Fibroblast of the conjunctiva (primary cell): ENCODE measurements around the gene RPS6KA3.

ENCODE experiments used
- DNase-seq: peaks from one replicate; pipeline ENCODE4 v3.0.0-alpha.2; 2010; ENCODE audit warnings: low read depth

Gene RPS6KA3

DNA sequence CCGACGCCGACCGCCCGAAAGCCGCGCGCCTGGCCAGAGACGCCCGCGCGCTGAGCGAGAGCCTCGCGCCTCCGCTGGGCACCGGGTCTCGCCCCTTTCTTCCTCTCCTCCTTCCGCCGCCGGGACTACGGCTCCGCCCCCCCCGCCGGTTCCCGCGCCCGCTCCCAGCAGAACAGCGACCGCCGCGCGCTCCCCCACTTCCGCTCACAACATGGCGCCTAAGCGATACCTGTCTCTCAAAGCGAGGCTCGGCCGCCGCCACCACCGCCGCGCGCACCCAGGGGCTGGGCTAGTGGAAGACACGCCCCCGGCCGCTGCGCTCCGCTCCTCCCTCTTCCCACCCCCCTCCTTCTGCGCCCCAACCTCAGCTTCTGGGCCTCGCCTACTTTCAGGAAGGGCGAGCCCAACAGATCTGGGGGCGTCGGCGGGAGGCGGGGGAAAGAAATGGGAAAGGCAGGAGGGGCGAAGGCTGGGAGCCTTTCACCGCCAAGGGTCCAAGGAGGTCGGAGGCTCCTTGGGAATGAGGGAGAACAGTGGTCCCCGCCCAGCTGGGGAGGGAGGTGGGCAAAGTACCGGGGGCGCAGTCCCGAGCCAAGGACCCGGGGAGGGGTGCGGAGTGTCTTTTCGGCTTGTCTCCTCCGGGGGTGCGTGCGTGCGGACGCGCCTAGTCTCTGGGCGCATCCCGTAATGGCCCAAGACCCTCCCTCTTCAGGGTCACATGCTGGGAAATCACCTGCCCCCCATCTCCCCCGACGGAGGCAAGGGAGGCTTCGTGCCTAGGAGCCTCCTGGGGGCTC, at the start of gene RPS6KA3:
RPS6KA3 (minus strand) TSS at position 100 of the 797 bp plus-strand sequence. CDS start 277 bp downstream, outside the sequence.
- peak; percentile 76 for DNase-seq

DNA sequence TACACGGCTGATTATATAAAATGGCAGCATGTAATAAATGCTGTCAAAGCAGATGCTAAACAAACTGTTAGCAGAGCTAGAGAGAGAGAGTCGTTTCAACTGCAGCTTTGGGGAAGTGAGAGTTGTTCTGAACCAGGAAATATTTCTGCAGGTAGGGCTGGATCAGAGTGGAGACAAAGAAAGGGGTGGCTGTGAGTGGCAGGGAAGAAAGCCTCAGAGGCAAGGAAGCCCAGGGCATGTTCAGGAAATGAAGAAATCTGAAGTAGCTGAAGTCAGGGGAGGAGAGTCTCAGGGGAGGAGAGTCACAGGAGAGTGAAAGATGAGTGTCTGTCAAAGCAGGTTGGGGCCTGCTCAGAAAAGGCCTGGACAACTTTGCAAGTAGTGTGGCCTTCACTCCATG, 48.4 kb upstream of the RPS6KA3 start:
- no peak for DNase-seq

DNA sequence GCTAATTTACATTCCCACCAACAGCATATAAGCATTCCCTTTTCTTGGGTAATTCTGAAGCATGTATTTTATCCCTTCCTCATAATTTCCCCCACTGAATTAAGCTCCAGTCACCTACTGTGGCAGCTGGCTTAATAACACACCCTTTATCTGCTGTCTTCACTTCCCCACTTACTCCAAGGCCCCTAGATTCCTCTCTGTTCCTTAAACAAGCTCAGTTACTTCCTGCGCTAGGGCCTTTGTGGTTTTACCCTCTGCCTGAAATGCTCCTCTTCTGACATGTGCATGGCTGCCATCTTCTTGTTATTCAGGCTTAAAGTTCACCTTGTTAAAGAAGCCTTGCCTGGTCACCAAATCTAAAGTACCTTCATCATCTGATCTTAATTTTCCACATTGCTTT, 47.2 kb upstream of the RPS6KA3 start:
- DNase-seq: no peak

DNA sequence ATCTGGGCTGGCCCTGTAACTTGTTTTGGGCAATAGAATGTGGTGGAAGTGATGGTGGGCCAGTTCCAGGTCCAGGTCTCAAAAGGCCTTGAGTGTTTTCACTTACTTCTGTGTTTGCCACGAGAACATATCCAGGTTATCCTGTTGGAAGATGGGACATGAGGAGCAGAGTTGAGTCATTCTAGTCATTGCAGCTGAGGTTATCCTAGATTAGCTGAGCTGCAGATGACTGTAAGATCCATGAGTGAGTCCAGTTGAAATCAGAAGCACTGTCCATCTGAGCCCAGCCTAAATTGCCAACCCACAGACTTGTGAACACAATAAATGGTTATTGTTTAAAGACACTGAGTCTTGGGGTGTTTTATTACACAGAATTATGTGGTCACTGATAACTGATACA, 45.3 kb upstream of the RPS6KA3 start:
- no peak for DNase-seq

DNA sequence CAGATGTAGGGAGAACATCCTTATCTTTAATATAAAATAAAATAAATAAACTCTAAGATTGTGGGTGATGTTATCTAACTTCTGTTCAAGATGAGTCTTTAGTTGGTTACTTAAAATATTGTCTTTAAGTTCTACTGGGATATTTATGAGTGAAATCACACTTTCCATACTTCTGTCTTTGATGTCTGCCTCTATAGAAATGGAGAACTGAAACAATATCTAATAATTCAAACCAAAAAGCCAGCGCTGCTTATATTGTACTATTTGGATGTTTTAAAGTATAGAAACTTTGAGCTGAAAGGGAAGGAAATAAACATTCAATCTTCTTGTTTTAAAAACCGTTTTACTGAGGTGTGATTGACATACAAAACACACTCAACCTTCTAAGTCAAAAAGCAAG, 44.8 kb upstream of the RPS6KA3 start:
- DNase-seq: no peak

DNA sequence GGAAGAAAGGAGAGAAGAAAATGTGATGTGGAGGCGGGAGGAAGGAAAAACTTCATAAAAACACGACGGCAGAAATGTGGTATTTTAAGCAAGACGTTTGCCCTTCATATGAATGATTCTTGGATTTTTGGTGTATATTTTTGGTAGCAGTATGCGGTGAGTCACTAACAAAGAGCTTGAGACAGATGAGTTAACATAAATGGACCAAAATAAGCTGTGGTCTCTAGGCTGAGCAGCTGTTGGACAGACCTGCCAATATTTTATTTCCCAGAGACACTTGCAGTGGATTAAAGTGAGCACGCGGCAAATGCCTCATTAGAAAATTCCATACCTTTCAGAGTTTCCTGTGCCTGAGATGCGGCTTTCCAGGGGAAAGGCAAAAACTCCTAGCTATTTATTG, 43.1 kb upstream of the RPS6KA3 start:
- no peak for DNase-seq

DNA sequence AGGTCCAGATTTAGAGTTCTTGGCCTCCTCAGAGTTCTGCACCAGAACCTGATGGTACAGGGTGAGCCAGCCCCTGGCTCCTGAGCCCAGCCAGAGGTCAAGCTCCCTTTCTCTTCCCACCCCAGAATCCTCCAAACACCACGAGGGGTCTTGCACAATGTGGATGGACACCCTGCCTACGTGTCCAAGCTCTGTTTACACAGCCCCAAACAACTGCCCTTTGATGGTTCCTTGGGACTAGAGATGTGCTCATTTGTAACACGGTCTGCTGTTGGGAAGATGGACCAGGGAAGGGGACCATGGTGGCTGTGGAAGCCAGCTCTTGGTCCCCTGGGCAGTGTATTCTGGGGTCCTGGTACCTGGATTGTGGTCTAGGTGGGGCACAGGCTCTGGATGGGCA, 40.0 kb upstream of the RPS6KA3 start:
- DNase-seq: no peak

DNA sequence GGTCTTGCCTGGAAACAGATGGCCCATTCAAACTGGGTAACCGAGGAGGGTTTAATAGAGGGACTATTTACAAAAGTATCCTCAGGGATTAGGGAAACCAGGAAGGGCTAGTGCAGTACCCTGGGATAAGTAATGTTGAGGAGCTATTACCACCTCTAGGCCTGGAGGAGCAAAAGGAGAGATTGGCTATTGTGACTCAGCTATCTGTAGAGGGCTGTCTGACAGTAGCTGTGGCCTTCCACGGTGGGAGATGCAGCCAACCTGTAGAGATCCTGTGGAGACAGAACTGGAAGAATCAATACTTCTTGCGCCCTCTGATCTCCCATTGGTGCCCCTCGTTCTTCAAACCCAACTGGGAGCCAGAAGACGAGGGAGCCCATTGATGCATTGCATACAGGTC, 34.1 kb upstream of the RPS6KA3 start:
- DNase-seq: no peak

DNA sequence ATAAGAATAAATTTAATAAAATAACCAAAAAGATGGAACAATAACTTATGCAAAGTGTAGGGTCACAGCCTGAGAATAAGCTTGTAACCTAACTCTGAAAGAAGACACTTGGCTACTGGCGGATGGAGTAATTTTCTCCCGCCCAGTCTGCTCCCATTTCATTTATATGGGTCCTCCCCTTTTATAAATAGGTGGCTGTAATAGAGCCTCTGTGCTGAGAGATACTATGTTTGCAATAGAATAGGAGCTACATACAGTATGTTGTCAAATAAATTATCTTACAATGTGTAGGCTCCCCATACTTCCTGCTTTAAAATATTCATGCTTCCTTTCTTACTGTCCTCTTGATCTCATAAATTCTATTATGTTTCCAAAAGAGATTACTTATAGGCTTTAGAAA, 28.2 kb upstream of the RPS6KA3 start:
- no peak for DNase-seq

DNA sequence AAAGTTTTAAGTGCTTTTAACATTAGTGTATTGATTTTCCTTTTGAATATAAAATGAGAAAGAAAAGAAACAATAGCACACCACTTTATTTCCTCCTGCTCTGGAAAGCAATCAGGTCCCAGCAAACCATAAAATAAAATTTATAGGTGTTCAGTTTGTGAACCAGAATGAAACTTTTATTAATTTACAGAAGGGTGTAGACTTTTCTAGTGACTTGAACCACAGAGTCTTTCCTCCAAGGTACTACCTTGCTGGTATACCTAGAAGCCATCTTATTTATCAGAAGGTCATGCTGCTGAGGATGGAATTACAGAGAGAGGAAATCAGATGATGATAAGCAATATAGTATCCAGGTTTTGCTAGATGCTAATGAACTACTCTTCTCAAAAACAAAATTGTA, 27.6 kb upstream of the RPS6KA3 start:
- DNase-seq: no peak

DNA sequence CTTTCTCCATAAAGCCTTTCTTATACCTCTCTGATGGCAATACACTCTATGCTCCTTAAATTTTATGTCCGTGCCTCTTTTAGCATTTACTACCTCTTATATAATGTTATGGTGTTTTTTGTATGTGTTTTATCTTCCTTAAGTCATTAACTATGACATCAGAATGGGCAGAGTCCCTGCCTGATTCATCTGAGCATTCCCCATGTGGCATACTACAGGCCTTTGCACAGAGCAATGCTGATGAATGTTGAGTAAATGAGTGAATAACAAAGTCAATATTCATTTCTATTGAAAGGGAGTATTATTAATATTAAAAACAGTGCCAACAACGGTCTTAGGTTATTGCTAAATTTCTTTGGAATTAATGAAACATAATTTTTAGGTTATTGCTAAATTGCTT, 18.8 kb upstream of the RPS6KA3 start:
- no peak for DNase-seq

DNA sequence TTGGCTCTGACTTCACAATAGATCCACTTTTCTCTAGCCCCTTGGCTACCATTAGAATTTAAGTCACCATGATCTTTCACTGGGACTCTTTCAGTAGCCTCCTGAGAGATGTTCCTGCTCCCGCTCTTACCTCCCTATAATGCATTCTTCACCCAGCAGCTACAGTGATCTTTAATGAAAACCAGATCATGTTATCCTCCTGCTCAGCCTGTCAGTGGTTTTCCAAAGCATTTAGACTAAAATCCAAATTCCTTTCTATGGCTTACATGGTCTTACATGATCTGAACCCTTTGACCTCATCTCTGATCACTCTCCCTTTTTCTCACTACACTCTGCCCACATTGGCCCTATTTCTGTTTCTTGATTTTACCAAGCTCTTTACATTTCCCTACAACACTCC, 18.3 kb upstream of the RPS6KA3 start:
- no peak for DNase-seq

DNA sequence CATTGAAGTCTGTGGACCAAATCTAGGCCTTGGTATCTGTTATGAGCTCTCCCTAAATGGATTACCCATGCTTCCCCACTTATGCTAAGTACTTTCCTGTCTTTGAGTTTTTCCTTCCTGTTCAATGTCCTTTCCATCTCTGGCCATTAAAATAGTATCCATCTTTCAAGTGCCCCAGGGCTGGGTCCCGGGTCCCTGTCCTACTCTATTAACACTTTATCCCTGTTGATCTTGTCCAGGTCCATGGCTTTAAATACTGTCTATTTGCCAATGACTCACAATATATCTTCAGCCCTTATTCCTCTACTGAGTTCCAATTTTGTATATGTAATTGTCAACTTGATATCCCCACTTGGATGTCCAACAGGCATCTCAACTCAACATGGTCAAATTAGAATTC, 17.7 kb upstream of the RPS6KA3 start:
- no peak for DNase-seq

DNA sequence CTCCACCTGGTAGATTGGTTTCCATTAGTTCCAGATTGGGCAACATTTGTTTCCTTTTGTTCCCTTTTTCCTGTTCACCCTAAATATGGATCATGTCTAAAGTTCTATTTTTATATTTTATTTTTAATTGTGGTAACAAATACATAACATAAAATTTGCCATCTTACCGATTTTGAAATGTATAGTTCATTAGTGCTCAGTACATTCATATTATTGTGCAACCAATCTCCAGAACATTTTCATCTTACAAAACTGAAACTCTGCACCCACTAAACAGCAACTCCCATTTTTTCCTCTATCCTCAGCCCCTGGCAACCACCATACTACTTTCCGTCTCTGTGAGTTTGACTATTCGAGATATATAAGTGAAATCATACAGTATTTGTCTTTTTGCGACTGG, 14.2 kb upstream of the RPS6KA3 start:
- DNase-seq: no peak

DNA sequence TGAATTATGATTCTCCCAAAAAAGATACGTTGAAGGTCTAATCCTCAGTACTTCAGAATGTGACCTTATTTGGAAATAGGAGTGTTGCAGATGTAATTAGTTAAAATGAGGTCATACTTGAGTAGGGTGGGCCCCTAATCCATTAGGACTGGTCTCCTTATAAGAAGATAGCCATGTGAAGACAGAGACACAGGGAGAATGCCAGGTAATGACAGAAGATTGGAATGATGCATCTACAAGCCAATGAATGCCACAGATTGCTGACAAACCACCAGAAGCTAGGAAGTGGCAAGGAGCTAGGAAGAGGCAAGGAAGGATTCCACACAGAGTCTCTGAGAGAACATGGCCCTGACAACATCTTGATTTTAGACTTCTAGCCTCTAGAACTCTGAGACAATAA, 7.4 kb upstream of the RPS6KA3 start:
- DNase-seq: no peak

DNA sequence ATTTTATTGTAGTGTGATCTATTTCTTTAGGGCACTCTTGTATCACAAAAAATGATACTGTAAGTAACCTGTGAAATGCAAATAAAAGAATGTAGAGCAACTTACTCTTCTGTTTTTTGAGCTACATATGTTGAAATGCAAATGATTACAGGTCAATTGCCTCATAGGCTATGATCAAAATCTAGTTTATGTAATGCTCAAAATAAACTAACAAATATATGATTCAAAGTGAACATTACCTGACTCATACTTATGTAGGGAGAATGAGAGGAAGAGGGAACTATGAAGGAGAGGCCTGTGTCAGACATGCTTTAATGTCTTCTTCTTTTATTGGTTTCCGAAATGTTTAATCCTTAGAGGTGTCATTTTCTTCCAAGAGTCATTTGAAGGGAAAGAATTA, 5.0 kb upstream of the RPS6KA3 start:
- DNase-seq: no peak

DNA sequence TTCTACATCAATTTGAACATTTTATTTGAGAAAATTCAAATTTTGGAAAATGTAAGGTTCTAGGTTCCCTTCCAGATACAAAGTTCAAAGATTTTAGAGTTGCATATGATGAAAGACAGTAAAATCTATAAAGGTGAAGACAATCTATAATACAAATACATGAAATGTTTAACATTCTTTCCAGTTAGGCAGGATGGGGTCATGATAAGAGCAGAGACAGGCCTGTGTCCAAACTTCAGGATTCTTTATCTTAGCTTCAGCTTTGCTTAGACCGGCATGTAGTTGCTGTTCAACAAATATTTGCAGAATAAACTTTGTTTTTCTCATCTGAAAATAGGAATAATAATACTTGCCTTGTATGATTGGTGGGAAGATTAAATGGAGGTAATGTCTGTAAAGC, 4.5 kb upstream of the RPS6KA3 start:
- no peak for DNase-seq

DNA sequence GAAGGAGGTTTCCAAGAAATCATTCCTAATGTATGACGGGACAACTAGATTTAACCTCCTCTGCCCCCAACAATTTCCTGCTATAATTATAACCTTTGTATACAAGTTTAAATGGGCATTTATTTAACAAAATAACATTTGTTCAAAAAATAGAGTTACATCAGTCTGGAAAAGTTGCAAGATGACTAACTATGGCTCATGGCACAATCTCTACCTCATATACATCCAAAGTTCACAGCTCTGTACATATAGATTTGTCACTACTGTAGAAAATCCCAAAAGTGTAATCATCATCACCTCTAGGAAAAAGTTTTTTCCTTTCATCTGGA, 3.8 kb upstream of the RPS6KA3 start:
- no peak for DNase-seq

DNA sequence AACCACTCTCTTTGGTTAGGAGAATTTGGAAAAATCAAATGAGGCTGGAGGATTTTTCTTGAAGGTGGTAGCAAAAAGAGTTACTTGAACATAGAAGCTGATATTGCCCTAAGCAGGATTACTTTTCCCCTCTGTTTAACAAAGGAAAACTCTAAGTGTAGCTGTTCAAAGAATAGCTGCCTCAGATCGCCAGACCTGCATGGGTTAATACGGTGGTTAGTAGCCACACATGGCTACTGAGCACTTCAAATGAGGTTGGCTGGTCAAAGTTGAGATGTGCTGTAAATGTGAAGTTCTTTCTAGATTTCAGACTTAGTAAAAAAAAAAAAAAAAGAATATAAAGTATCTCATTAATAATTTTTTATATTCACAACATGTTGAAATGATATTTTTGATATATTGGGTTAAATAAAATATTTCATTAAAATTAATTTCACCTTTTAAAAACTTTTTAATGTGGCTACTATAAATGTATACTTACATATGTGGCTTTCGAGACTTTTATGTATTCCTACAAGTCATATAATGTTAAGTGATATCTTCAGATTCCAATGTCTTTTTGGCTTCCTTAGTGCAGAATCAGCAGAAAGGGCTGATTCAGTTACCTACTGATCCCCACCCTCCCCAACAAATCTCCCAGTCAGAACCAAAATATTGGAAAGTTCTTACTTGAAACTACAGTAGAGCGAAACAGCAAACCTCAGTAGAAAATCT, 3.3 kb upstream of the RPS6KA3 start:
- no peak for DNase-seq

DNA sequence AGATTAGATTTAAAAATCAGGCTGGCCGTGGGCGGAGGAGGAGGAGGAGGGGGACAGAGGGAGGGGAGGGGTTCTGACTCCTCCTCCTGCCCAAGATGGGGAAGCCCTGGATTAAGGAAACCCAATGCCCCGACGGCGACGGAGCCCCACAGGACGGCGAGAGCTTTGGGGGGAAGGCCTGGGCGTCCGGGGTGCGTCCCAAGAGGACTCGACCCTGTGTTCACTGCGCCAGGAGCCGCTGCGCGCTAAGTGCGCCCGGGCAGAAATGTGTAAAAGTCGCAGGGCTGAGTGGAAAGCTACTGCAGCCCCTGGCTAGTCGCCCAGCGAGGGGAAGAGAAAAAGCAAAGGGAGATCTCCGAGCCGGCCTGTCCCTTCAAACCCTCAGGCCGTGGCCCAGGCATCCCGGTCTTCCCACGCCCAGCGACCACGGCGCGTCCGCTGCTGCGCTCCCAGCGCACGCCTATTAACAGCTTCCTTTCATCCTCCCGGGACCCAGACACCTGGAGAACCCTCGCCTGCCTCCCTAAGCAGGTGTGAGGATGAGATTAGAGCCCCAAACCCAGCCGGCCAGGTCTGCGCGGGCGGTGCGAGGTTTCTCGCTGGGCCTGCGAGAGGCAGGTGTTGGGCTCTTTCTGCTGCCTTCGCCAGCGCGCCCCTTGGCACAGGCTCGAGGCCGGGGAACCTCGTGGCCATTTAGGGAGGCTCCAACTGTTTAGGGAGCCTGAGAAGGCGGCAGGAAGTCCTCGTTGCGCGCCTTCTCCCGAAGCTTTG, 1.4 kb upstream of the RPS6KA3 start:
- no peak for DNase-seq

DNA sequence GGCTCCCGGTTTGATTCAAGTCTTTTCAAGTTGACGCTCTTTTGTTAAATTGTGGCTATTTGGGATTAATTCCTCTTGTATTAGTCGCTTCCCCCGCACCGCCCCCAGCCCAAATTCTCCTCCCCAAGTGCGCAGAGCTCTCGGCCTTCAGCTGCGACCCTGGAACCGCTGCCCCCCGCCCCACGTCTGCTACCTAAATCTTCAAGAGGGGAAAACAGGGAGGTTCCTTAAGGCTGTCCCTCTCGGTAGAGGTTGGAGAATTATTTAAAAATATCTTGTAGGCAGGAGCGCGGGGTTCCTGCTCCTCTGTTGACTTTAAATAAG, 860 bp upstream of the RPS6KA3 start:
- DNase-seq: no peak

DNA sequence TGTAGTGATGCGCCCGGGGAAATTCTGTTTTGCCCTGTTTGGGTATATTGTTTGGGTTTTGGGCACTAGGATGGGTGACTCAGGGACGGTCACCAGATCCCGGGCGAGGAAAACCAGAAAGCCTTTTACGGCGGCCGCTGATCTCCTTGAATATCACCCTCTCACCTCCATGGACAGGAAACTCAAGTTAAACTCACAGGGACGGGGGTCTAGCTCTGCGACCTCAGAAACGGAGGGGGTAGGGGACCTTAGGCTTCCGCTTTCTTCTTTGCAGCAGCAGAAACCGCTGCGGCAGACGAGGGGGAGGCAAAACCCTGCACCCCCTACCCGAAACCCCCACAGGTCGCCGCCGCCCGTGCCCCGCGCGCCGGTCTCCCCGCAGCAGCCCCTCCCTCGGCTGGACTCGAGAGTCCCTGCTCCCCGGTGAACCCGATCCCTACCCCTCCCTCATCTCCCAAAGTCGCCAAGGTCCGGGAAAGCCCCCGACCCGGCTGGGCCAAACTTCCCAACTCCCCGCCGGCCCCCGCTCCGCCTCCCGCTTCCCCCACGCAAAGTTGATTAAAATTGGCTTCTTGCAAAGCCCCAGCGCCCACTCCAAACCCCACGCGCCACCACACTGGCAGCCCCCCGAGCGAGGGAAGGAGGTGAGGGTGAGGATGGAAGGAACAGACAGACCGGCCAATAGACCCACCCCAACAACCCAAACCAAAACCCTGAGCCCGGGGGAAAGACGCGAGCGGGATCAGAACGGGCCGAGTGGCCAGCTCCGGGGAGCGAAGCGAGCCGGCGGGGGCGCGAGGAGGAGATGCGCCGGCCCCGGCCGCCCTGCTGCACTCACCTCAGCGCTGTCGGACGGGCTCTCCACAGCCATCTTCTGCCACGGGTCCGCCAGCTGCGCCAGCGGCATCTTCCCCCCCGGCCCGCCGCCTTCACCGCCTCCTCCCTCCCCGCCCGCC, 705 bp downstream of the RPS6KA3 start:
- DNase-seq: no peak
